ENCODE results near the gene TMEM139. TPM values are rescaled to one million over a fixed set of nuclear protein-coding genes. Genes with fewer than 3 reads are reported as not detected.

TMEM139 gene
- total and polyA plus RNA-seq, 10 of the 15 experiments (the other 5 are each of a cell fraction or from before 2014, with no cell fraction given), result 0.31 TPM; not detected in 9

GRCh38 chr7:143287935-143288826 is 3.4 kb downstream of the TMEM139 start, which contains the start of gene CASP2 (continued):
- no peak for TF ChIP-seq SMAD5 (IDR thresholded peaks at IDR 0.05; ENCODE audit: low read depth)
- no peak for TF ChIP-seq CUX1 (IDR thresholded peaks at IDR 0.05; ENCODE audit: insufficient replicate concordance, low read depth, low read length)
- no peak for TF ChIP-seq HCFC1 (IDR thresholded peaks at IDR 0.05; ENCODE audit: low read length)
- no peak for TF ChIP-seq CEBPB (IDR thresholded peaks at IDR 0.05; ENCODE audit: borderline replicate concordance in 1 of 2, low read depth in 2 of 2, low read length in 2 of 2)
- no peak for TF ChIP-seq NFYA (IDR thresholded peaks at IDR 0.05; ENCODE audit: borderline replicate concordance, low read depth, low read length)
- TF ChIP-seq EP300 (IDR thresholded peaks at IDR 0.05; ENCODE audit: borderline replicate concordance in 1 of 2, control insufficient read depth in 1 of 2, low read depth in 2 of 2, low read length in 2 of 2), result no peak
- TF ChIP-seq CEBPZ (IDR thresholded peaks at IDR 0.05; ENCODE audit: low read depth, low read length), result no peak
- peak; percentile 64; the same call in 1 of the 2 replicates for TF ChIP-seq SMARCA5 (IDR thresholded peaks at IDR 0.05)
- TF ChIP-seq ETV6 (conservative IDR thresholded peaks at IDR 0.05 in 1 of 2, IDR thresholded peaks at IDR 0.05 in 1 of 2; ENCODE audit: borderline replicate concordance in 1 of 2, low read depth in 1 of 2), result no peak
- TF ChIP-seq E2F8 (IDR thresholded peaks at IDR 0.05; ENCODE audit: low read depth, partially characterized antibody), result peak; percentile 68
- peak in 1 of 2 experiments; percentile 65; a peak in 3 of 4 replicates for TF ChIP-seq IKZF2 (IDR thresholded peaks at IDR 0.05)
- peak; percentile 86 for TF ChIP-seq LARP7 (IDR thresholded peaks at IDR 0.05)
- TF ChIP-seq CREM (IDR thresholded peaks at IDR 0.05; ENCODE audit: low read depth), result 0 out of 2 replicates have a peak, but pooled peaks have one; percentile 7
- no peak for TF ChIP-seq TARDBP (IDR thresholded peaks at IDR 0.05; ENCODE audit: borderline replicate concordance)

All from GM12878 (cell line).